ENCODE measurements around the gene EXOC1L. TPM values are rescaled to one million over a fixed set of nuclear protein-coding genes. Genes with fewer than 3 reads are reported as not detected.
A peak's percentile ranks its signal among the peaks of the same experiment; 100 is the strongest.

EXOC1L gene
- total and polyA plus RNA-seq, 9 of the 15 experiments (the other 6 are each of a cell fraction or from before 2014, with no cell fraction given): 0.38 to 3.9 (median 1.0) TPM; not detected in 1

GRCh38 chr4:55770662-55771061 is 48.9 kb upstream of the EXOC1L start:
- H2AFZ ChIP-seq (ENCODE audit: low read depth, low read length): no peak overlapping the region
- no peak for DNase-seq (ENCODE audit: extremely low read depth in 1 of 4, low spot score in 3 of 4)
- in situ Hi-C loops (cut with MboI): no loop called here
- no peaks in the 10 kb centered on the region for H3K79me2 ChIP-seq (ENCODE audit: control insufficient read depth, insufficient read depth, low read length)
- no peaks in the 10 kb centered on the region for H3K4me1 ChIP-seq (replicated peaks in 1 of 2; ENCODE audit: control insufficient read depth in 2 of 2, insufficient read depth in 2 of 2, low read length in 2 of 2)
- 4% methylated on average over 3 of the region's 3 CpGs for WGBS (ENCODE audit: insufficient coverage, low coverage, missing lambda C conversion rate)
- no peaks in the 10 kb centered on the region for H3K36me3 ChIP-seq (ENCODE audit: control insufficient read depth, insufficient read depth, low read length)
- H3K27me3 ChIP-seq (ENCODE audit: control insufficient read depth in 2 of 2, insufficient read depth in 2 of 2, low read length in 2 of 2): no peaks in the 10 kb centered on the region
- CTCF ChIA-PET (ENCODE audit: low intra/inter-chr PET ratio): no interaction called here
- FAIRE-seq: no peak
- no peaks in the 10 kb centered on the region for H4K20me1 ChIP-seq (replicated peaks; ENCODE audit: control insufficient read depth, insufficient read depth, low read length)
- no peak for TF ChIP-seq YBX1 (IDR thresholded peaks at IDR 0.05)
- H3K4me2 ChIP-seq (ENCODE audit: insufficient read depth, low read length): no peak overlapping the region
- ATAC-seq: no peak
- no peak overlapping the region for H3K4me3 ChIP-seq
- no peaks in the 10 kb centered on the region for H3K9me1 ChIP-seq (ENCODE audit: control insufficient read depth, insufficient read depth, low read length)
- no TSS peak for BruUV-seq (replicated peaks)
- POLR2A ChIA-PET: no interaction called here
- intact Hi-C loops (cut with micrococcal nuclease): no loop called here
- no peak overlapping the region for H3K9ac ChIP-seq (ENCODE audit: insufficient read depth in 1 of 2, low read depth in 2 of 2, low read length in 2 of 2)
- no peak overlapping the region for H3K27ac ChIP-seq (ENCODE audit: extremely low read depth, low read depth, low read length)
- no peaks in the 10 kb centered on the region for H3K9me3 ChIP-seq (replicated peaks; ENCODE audit: control insufficient read depth, insufficient read depth, low read depth, low read length)

GRCh38 chr4:55781341-55781740 is 38.2 kb upstream of the EXOC1L start:
- CTCF ChIA-PET (ENCODE audit: low intra/inter-chr PET ratio): no interaction called here
- in situ Hi-C loops (cut with MboI): no loop called here
- FAIRE-seq: peak; percentile 19

More at GRCh38 chr4:55781341-55781740, 38.2 kb upstream of the EXOC1L start:
- H3K9me3 ChIP-seq (replicated peaks; ENCODE audit: control insufficient read depth, insufficient read depth, low read depth, low read length): no peaks in the 10 kb centered on the region
- H3K36me3 ChIP-seq (ENCODE audit: control insufficient read depth, insufficient read depth, low read length): no peaks in the 10 kb centered on the region
- no peaks in the 10 kb centered on the region for H3K79me2 ChIP-seq (ENCODE audit: control insufficient read depth, insufficient read depth, low read length)
- no TSS peak for BruUV-seq (replicated peaks)
- no peak for DNase-seq (ENCODE audit: extremely low read depth in 1 of 4, low spot score in 3 of 4)
- WGBS (ENCODE audit: insufficient coverage, low coverage, missing lambda C conversion rate): 12% methylated on average over 2 of the region's 2 CpGs
- intact Hi-C loops (cut with micrococcal nuclease): no loop called here
- no peaks in the 10 kb centered on the region for H3K9me1 ChIP-seq (ENCODE audit: control insufficient read depth, insufficient read depth, low read length)
- H3K4me1 ChIP-seq (replicated peaks in 1 of 2; ENCODE audit: control insufficient read depth in 2 of 2, insufficient read depth in 2 of 2, low read length in 2 of 2): no peaks in the 10 kb centered on the region; a peak in 1 of 5 replicates
- no peak overlapping the region for H3K27ac ChIP-seq (ENCODE audit: extremely low read depth, low read depth, low read length)
- POLR2A ChIA-PET: interaction anchor here (0.6 kb wide), 1 partner anchor 135 kb away, joined by 3 read pairs; no protein-coding TSS in a partner anchor
- no peak overlapping the region for H3K4me2 ChIP-seq (ENCODE audit: insufficient read depth, low read length)
- H3K9ac ChIP-seq (ENCODE audit: insufficient read depth in 1 of 2, low read depth in 2 of 2, low read length in 2 of 2): no peak overlapping the region
- peak; percentile 53; the same call in 2 of the 3 replicates for ATAC-seq
- no peaks in the 10 kb centered on the region for H4K20me1 ChIP-seq (replicated peaks; ENCODE audit: control insufficient read depth, insufficient read depth, low read length)
- peak; percentile 94 for TF ChIP-seq ESRRA (IDR thresholded peaks at IDR 0.05; ENCODE audit: borderline replicate concordance, low read depth)
- no peak for TF ChIP-seq HMG20B (CRISPR knock-in tag; IDR thresholded peaks at IDR 0.05)
- TF ChIP-seq HMBOX1 (IDR thresholded peaks at IDR 0.05): peak; percentile 39; the same call in 1 of the 2 replicates
- TF ChIP-seq ZNF12 (CRISPR knock-in tag; IDR thresholded peaks at IDR 0.05): no peak
- TF ChIP-seq MEIS2 (IDR thresholded peaks at IDR 0.05; ENCODE audit: partially characterized antibody): peak; percentile 12
- no peak for TF ChIP-seq THRA (IDR thresholded peaks at IDR 0.05)
- 0 out of 2 replicates have a peak, but pooled peaks have one; percentile 15 for TF ChIP-seq CTBP1 (IDR thresholded peaks at IDR 0.05; ENCODE audit: borderline replicate concordance)
- no peak for TF ChIP-seq SMAD3 (CRISPR knock-in tag; conservative IDR thresholded peaks at IDR 0.05)
- no peak for TF ChIP-seq ETS2 (tag; IDR thresholded peaks at IDR 0.05; ENCODE audit: borderline replicate concordance, poor library complexity, severe bottlenecking)
- 0 out of 2 replicates have a peak, but pooled peaks have one; percentile 16 for TF ChIP-seq PKNOX1 (IDR thresholded peaks at IDR 0.05)
- TF ChIP-seq SMARCB1 (IDR thresholded peaks at IDR 0.05; ENCODE audit: insufficient read length, low read depth): no peak
- H3K27me3 ChIP-seq (ENCODE audit: control insufficient read depth in 2 of 2, insufficient read depth in 2 of 2, low read length in 2 of 2): no peaks in the 10 kb centered on the region
- H2AFZ ChIP-seq (ENCODE audit: low read depth, low read length): peak overlapping the region; percentile 3
- H3K4me3 ChIP-seq: no peak overlapping the region
